ENCODE measurements around the gene C11orf71. TPM values are rescaled to one million over a fixed set of nuclear protein-coding genes. Genes with fewer than 3 reads are reported as not detected.
A peak's percentile ranks its signal among the peaks of the same experiment; 100 is the strongest.

The C11orf71 gene
- total RNA-seq, 4 donors from 2014 or later = 3.2 to 5.7 (median 4.8) TPM

GRCh38 chr11:114426280-114426679 lies 26.0 kb upstream of the C11orf71 start:
- intact Hi-C loops (cut with DNase I; ENCODE audit: low total_unique reads) = no loop called here
- no peak for TF ChIP-seq POLR2A (IDR thresholded peaks at IDR 0.05)
- Histone ChIP-seq H3K9me3 (no peaks in the 10 kb centered on the region), H3K27ac (no peak overlapping the region), H3K36me3 (no peaks in the 10 kb centered on the region), H3K4me1 (no peaks in the 10 kb centered on the region), H3K4me3 (no peak overlapping the region), H3K27me3 (no peaks in the 10 kb centered on the region)
- no peak for DNase-seq

- no peak for DNase-seq
- TF ChIP-seq CTCF (IDR thresholded peaks at IDR 0.05) = no peak
- no peak for TF ChIP-seq POLR2A (IDR thresholded peaks at IDR 0.05)
- no peaks in the 10 kb centered on the region for H3K27me3 ChIP-seq
- H3K4me3 ChIP-seq = no peak overlapping the region
- no peaks in the 10 kb centered on the region for H3K4me1 ChIP-seq
- H3K27ac ChIP-seq = no peak overlapping the region
- no peaks in the 10 kb centered on the region for H3K36me3 ChIP-seq
- intact Hi-C loops (cut with DNase I; ENCODE audit: low total_unique reads) = no loop called here
- no peaks in the 10 kb centered on the region for H3K9me3 ChIP-seq
Measured at GRCh38 chr11:114416441-114416961, 16.2 kb upstream of the C11orf71 start.

- Histone ChIP-seq H3K9me3 (no peaks in the 10 kb centered on the region), H3K4me1 (no peaks in the 10 kb centered on the region), H3K27me3 (no peaks in the 10 kb centered on the region), H3K27ac (no peak overlapping the region), H3K4me3 (no peak overlapping the region), H3K36me3 (no peaks in the 10 kb centered on the region)
- no peak for DNase-seq
- intact Hi-C loops (cut with DNase I; ENCODE audit: low total_unique reads) = no loop called here
- no peak for TF ChIP-seq POLR2A (IDR thresholded peaks at IDR 0.05)
- TF ChIP-seq CTCF (IDR thresholded peaks at IDR 0.05) = no peak
Measured at GRCh38 chr11:114413958-114414357, 13.6 kb upstream of the C11orf71 start.

- Histone ChIP-seq H3K4me3 (no peak overlapping the region), H3K4me1 (no peaks in the 10 kb centered on the region), H3K27ac (no peak overlapping the region), H3K36me3 (no peaks in the 10 kb centered on the region), H3K9me3 (no peaks in the 10 kb centered on the region), H3K27me3 (no peaks in the 10 kb centered on the region)
- TF ChIP-seq CTCF (IDR thresholded peaks at IDR 0.05) = no peak
- no peak for TF ChIP-seq POLR2A (IDR thresholded peaks at IDR 0.05)
- no peak for DNase-seq
- intact Hi-C loops (cut with DNase I; ENCODE audit: low total_unique reads) = no loop called here
Measured at GRCh38 chr11:114412946-114413345, 12.6 kb upstream of the C11orf71 start.

- H3K4me1 ChIP-seq = peaks cover 0 to 18% of the 10 kb centered on the region in 2 donors
- TF ChIP-seq POLR2A (IDR thresholded peaks at IDR 0.05) (no peak), CTCF (IDR thresholded peaks at IDR 0.05) (no peak)
- no peaks in the 10 kb centered on the region for H3K27me3 ChIP-seq
- DNase-seq = no peak
- peak overlapping the region; percentile 80 to 84 for H3K4me3 ChIP-seq
- no peaks in the 10 kb centered on the region for H3K36me3 ChIP-seq
- H3K9me3 ChIP-seq = no peaks in the 10 kb centered on the region
- peak overlapping the region; percentile 97 to 98 for H3K27ac ChIP-seq
- intact Hi-C loops (cut with DNase I; ENCODE audit: low total_unique reads) = no loop called here
Measured at GRCh38 chr11:114401311-114401710, 1.0 kb upstream of the C11orf71 start.

- TF ChIP-seq CTCF (IDR thresholded peaks at IDR 0.05) (no peak), POLR2A (IDR thresholded peaks at IDR 0.05) (no peak)
- Histone ChIP-seq H3K27ac (peak overlapping the region; percentile 97 to 98), H3K36me3 (no peaks in the 10 kb centered on the region), H3K27me3 (no peaks in the 10 kb centered on the region), H3K9me3 (no peaks in the 10 kb centered on the region), H3K4me3 (peak overlapping the region; percentile 80 to 84), H3K4me1 (peaks cover 0 to 18% of the 10 kb centered on the region in 2 donors)
- intact Hi-C loops (cut with DNase I; ENCODE audit: low total_unique reads) = no loop called here
- DNase-seq = no peak
Measured at GRCh38 chr11:114400915-114401223, 558 bp upstream of the C11orf71 start.

All from uterus (tissue), 4 donors.